GM12878 (cell line): Measurements from ENCODE around the gene NEMF. TPM values are rescaled to one million over a fixed set of nuclear protein-coding genes. Genes with fewer than 3 reads are reported as not detected.
A peak's percentile ranks its signal among the peaks of the same experiment; 100 is the strongest.

Experiments
- ASH2L ChIP-seq: fragments of 300-600, 200-600 bp; sonication (generic); IDR thresholded peaks from 2 replicates; pipeline ENCODE4 v1.6.1; 2017; ENCODE audit warnings: low read depth, mild to moderate bottlenecking, borderline replicate concordance
- BACH1 ChIP-seq: fragments of 450-650 bp; IDR thresholded peaks from 2 replicates; pipeline ENCODE4 v1.6.1; 2017; ENCODE audit warnings: mild to moderate bottlenecking, borderline replicate concordance
- BCL11A ChIP-seq: IDR thresholded peaks from 2 replicates; pipeline ENCODE4 v1.6.1; 2011; ENCODE audit warnings: low read depth, low read length
- E4F1 ChIP-seq: fragments of 450-650 bp; IDR thresholded peaks from 2 replicates; pipeline ENCODE4 v1.6.1; 2018; ENCODE audit warnings: borderline replicate concordance, mild to moderate bottlenecking; ENCODE audit not compliant: partially characterized antibody
- EP300 ChIP-seq, 2 experiments: fragments of 150-350 bp in 1 of 2; IDR thresholded peaks; 2 replicates each; pipeline ENCODE4 v1.6.1; 2011 to 2012; ENCODE audit warnings: low read depth in 2 of 2, low read length in 2 of 2, borderline replicate concordance in 1 of 2, improper control_type of control experiment in 1 of 2, inconsistent platforms in 1 of 2; ENCODE audit not compliant: control insufficient read depth in 1 of 2
- GABPA ChIP-seq: IDR thresholded peaks from 2 replicates; pipeline ENCODE4 v1.6.1; 2014; ENCODE audit warnings: antibody characterized with exemption, low read depth, mild to moderate bottlenecking, inconsistent platforms
- HSF1 ChIP-seq: fragments of 150-350 bp; IDR thresholded peaks from 2 replicates; pipeline ENCODE4 v1.6.1; 2014; ENCODE audit warnings: mild to moderate bottlenecking, low read depth, low read length
- MYC ChIP-seq: IDR thresholded peaks from 2 replicates; pipeline ENCODE4 v1.6.1; 2011; ENCODE audit warnings: mild to moderate bottlenecking, low read length, moderate library complexity, inconsistent platforms; ENCODE audit not compliant: insufficient read depth, insufficient replicate concordance, insufficient read length, severe bottlenecking
- PAX8 ChIP-seq: fragments of 450-650 bp; IDR thresholded peaks from 2 replicates; pipeline ENCODE4 v1.6.1; 2017; ENCODE audit warnings: mild to moderate bottlenecking, moderate library complexity
- RB1 ChIP-seq: fragments of 450-650 bp; formaldehyde crosslinking; IDR thresholded peaks from 2 replicates; pipeline ENCODE4 v1.6.1; 2017; ENCODE audit warnings: mild to moderate bottlenecking, borderline replicate concordance
- RCOR1 ChIP-seq: conservative IDR thresholded peaks from 2 replicates; pipeline ENCODE4 v1.6.1; 2012; ENCODE audit warnings: low read depth, low read length, improper control_type of control experiment
- RELA ChIP-seq: fragments of 450-650 bp; IDR thresholded peaks from 2 replicates; pipeline ENCODE4 v1.8.0; 2014; ENCODE audit warnings: borderline replicate concordance; ENCODE audit not compliant: partially characterized antibody
- SUPT20H ChIP-seq: IDR thresholded peaks from 2 replicates; pipeline ENCODE4 v1.6.1; 2011; ENCODE audit warnings: low read depth, mild to moderate bottlenecking, low read length, moderate library complexity, borderline replicate concordance; ENCODE audit not compliant: control insufficient read depth
- TAF1 ChIP-seq: IDR thresholded peaks from 2 replicates; pipeline ENCODE4 v1.6.1; 2011; ENCODE audit warnings: mild to moderate bottlenecking, low read depth, low read length, borderline replicate concordance
- ZBED1 ChIP-seq: IDR thresholded peaks from 2 replicates; pipeline ENCODE4 v1.6.1; 2016; ENCODE audit warnings: borderline replicate concordance
- ZNF274 ChIP-seq: IDR thresholded peaks from one replicate; pipeline ENCODE4 v1.8.0; 2011; ENCODE audit not compliant: insufficient read length, insufficient read depth
- polyA plus RNA-seq, 11 experiments: library from polyadenylated mRNA; depleted of rRNA in 4 of 11; unstranded in 6 of 11; stranded (reverse) in 5 of 11; fragments of >200 nt; fragmentation: Nextera tagmentation in 4 of 11; fragmentation: Illumina TruSeq in 1 of 11; extraction: Ambion mirVana in 4 of 11; extraction: Trizol in 1 of 11; gene quantifications; 1 replicate in 1 of 11; 2 replicates in 10 of 11; pipeline versions ENCODE4 v1.2.1 to v1.2.3, GENCODE V29; 2011 to 2016; ENCODE audit warnings: inconsistent platforms in 2 of 11, missing spikeins in 2 of 11, low read depth in 1 of 11
- total RNA-seq, 4 experiments: library from RNA; depleted of rRNA in 3 of 4; stranded (reverse); fragments of >200 nt in 3 of 4; fragmentation: Illumina TruSeq in 1 of 4; extraction: Trizol in 1 of 4; gene quantifications; 2 replicates each; pipeline versions ENCODE4 v1.2.1 to v1.2.3, GENCODE V29; 2013 to 2021
- TF ChIP-seq, protein P1 (sequence below): fragments of 450-650 bp; IDR thresholded peaks from 2 replicates; pipeline ENCODE4 v1.6.1; 2018; ENCODE audit warnings: mild to moderate bottlenecking, low read depth, moderate library complexity; ENCODE audit not compliant: partially characterized antibody
- TF ChIP-seq, protein P2 (sequence below): fragments of 450-650 bp; IDR thresholded peaks from 2 replicates; pipeline ENCODE4 v1.6.1; 2017; ENCODE audit warnings: mild to moderate bottlenecking, moderate library complexity

Gene NEMF
- total and polyA plus RNA-seq, 10 of the 15 experiments (the other 5 are each of a cell fraction or from before 2014, with no cell fraction given): 31.5 to 80.1 (median 61.1) TPM

GRCh38 chr14:49767571-49768300 is 84.9 kb downstream of the NEMF start, which contains the start of gene KLHDC2 (continued):
- TF ChIP-seq MYC (no peak), ZNF274 (no peak), EP300 (IDR thresholded peaks at IDR 0.05; ENCODE audit: borderline replicate concordance in 1 of 2, control insufficient read depth in 1 of 2, low read depth in 2 of 2, low read length in 2 of 2) (no peak), HSF1 (no peak), BCL11A (no peak), GABPA (peak; percentile 79), ZBED1 (no peak), E4F1 (no peak), RB1 (0 out of 2 replicates have a peak, but pooled peaks have one; percentile 70), RELA (peak; percentile 77), PAX8 (no peak), BACH1 (peak; percentile 84), TAF1 (no peak; the same call in 1 of the 2 replicates), SUPT20H (no peak), ASH2L (peak; percentile 32; the same call in 1 of the 2 replicates), RCOR1 (no peak)
- TF ChIP-seq, protein P1, sequence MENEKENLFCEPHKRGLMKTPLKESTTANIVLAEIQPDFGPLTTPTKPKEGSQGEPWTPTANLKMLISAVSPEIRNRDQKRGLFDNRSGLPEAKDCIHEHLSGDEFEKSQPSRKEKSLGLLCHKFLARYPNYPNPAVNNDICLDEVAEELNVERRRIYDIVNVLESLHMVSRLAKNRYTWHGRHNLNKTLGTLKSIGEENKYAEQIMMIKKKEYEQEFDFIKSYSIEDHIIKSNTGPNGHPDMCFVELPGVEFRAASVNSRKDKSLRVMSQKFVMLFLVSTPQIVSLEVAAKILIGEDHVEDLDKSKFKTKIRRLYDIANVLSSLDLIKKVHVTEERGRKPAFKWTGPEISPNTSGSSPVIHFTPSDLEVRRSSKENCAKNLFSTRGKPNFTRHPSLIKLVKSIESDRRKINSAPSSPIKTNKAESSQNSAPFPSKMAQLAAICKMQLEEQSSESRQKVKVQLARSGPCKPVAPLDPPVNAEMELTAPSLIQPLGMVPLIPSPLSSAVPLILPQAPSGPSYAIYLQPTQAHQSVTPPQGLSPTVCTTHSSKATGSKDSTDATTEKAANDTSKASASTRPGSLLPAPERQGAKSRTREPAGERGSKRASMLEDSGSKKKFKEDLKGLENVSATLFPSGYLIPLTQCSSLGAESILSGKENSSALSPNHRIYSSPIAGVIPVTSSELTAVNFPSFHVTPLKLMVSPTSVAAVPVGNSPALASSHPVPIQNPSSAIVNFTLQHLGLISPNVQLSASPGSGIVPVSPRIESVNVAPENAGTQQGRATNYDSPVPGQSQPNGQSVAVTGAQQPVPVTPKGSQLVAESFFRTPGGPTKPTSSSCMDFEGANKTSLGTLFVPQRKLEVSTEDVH: peak; percentile 65
- TF ChIP-seq, protein P2, sequence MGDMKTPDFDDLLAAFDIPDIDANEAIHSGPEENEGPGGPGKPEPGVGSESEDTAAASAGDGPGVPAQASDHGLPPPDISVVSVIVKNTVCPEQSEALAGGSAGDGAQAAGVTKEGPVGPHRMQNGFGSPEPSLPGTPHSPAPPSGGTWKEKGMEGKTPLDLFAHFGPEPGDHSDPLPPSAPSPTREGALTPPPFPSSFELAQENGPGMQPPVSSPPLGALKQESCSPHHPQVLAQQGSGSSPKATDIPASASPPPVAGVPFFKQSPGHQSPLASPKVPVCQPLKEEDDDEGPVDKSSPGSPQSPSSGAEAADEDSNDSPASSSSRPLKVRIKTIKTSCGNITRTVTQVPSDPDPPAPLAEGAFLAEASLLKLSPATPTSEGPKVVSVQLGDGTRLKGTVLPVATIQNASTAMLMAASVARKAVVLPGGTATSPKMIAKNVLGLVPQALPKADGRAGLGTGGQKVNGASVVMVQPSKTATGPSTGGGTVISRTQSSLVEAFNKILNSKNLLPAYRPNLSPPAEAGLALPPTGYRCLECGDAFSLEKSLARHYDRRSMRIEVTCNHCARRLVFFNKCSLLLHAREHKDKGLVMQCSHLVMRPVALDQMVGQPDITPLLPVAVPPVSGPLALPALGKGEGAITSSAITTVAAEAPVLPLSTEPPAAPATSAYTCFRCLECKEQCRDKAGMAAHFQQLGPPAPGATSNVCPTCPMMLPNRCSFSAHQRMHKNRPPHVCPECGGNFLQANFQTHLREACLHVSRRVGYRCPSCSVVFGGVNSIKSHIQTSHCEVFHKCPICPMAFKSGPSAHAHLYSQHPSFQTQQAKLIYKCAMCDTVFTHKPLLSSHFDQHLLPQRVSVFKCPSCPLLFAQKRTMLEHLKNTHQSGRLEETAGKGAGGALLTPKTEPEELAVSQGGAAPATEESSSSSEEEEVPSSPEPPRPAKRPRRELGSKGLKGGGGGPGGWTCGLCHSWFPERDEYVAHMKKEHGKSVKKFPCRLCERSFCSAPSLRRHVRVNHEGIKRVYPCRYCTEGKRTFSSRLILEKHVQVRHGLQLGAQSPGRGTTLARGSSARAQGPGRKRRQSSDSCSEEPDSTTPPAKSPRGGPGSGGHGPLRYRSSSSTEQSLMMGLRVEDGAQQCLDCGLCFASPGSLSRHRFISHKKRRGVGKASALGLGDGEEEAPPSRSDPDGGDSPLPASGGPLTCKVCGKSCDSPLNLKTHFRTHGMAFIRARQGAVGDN: peak; percentile 77
